HS-27A (cell line): ENCODE results near the gene GJB5.

Source experiments
- DNase-seq: peaks from one replicate; pipeline ENCODE4 v3.0.0-alpha.2; 2012; ENCODE audit warnings: low read depth, missing footprints

Gene GJB5

DNA sequence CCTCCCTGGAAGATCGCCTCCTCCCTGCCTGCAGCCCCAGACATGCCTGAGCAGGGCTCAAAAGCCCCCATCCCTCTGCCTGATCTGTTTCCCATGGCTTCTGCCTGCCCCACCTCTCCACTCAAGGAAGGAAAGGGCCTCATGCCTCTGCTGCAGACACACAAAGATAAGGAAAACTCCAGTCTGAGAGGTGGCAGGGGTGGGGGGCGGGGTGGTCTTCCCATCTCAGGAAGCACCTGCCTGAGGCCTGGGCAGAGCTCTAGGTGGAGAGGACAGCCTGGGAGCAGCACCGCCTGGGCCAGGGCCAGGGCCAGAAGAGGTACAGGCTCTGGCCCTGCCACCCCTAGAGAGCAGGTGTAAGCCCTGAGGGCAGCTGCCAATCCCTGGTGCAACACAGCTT, 22.1 kb downstream of the GJB5 start:
- DNase-seq, result no peak

DNA sequence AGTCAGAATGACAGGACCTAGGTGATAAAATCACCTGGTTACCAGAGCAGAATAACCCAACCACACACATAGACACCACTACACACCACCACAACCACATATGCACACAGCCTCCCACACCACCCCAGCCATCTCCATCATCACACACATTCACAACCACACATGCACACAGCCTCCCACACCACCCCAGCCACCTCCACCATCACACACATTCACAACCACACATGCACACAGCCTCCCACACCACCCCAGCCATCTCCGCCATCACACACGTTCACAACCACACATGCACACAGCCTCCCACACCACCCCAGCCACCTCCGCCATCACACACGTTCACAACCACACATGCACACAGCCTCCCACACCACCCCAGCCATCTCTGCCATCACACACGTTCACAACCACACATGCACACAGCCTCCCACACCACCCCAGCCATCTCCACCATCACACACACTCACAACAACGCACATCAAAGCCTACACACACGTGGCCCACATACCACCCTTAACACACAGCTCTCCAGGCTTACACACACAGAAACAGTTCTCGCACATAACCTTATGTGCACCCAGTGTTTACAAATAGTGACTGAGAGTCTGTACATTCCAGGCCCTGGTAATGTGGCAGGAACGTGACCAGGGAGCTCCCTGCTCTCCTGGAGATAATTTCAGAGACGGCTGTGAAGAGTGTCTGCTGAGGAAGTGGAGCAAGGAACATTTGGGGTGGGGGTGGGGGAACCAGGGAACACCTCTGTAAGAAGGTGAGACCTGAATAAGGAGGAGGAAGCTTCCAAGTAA, 22.9 kb downstream of the GJB5 start:
- no peak for DNase-seq

DNA sequence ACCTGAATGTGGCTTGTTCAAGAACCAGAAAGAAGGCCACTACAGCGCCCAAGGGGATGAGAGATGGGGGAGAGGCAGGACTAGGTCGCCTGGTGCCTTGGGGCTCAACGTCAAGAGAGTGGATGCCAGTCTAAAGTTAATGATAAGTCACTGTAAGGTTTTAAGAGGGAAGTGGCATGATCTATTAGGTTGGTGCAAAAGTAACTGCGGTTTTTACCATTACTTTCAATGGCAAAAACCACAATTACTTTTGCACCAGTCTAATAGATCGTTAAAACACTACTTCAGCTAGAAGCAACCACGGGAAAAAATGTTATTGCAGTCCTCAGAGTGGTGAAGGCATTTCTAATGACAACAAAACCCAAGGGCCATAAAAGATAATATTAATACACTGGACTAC, 23.5 kb downstream of the GJB5 start:
- DNase-seq, result no peak

DNA sequence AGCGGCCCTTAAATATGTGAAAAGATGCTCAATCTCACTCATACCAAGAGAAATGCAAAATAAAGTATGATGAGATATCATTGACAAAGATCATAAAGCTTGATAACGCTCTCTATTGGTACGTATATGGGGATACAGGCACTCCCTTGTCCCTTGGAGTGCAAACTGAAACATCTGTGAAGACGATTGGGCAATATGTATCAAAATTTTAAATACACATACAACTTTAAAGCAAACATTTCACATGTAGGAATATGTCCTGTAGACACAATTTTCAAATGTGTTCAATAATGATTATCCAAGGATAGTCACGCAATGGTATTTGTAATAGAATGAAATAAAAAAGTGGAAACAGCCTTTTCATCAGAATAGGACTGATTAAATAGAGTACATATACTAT, 24.2 kb downstream of the GJB5 start:
- no peak for DNase-seq

DNA sequence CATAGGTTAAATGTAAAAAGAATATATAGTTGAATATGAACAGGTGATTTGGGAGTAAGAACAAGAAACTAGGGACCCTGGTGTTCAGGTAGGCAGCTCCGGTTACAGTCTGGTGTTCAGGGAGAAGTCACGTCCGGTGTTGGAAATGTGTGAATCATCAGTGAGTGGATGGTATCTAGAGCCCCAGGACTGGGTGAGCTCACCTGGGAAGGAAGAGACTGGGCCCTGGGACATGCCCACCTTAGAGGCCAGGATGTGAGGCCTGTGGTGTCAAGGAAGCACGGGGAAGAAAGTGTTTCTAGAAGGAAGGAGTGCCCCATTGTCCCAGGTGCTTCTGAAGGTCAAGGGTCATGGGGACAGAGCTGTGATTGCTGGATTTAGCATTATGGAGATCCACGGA, 24.7 kb downstream of the GJB5 start:
- DNase-seq, result no peak

DNA sequence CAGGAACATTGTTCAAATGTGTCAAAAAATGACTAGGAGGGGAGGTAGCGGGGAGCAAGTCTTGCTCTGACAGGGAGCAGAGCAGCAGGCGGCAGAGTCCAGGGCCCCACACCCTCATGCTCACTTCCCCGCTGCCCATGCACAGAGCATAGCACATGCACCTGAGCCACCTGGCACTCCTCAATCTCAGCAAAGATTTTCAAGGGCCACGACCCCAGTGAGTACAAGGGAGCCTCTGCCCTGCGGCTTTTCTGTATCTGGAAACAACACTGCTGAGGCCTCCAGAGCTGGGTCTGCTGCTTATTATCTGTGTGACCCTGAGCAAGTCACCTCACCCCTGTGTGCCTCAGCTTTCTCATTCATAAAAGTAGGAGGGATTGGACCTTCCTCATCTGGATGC, 25.1 kb downstream of the GJB5 start:
- no peak for DNase-seq

DNA sequence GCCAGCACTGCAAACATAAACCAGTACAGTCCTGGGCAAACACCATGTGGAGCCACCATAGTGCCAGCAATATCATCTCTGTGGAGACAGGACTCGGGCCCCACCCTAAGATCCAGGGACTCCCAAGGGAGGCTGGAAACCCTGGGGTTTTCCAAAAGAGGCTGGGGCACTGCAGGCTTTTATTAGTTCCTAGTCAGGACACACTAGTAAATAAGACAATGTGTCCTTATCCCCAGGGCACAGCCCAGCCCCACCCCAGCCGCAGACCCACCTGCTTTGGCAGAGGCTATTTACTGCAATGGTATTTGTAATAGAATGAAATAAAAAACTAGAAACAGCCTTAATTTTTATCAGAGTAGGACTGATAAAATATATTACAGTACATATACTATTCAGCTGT, 25.7 kb downstream of the GJB5 start:
- DNase-seq, result no peak

DNA sequence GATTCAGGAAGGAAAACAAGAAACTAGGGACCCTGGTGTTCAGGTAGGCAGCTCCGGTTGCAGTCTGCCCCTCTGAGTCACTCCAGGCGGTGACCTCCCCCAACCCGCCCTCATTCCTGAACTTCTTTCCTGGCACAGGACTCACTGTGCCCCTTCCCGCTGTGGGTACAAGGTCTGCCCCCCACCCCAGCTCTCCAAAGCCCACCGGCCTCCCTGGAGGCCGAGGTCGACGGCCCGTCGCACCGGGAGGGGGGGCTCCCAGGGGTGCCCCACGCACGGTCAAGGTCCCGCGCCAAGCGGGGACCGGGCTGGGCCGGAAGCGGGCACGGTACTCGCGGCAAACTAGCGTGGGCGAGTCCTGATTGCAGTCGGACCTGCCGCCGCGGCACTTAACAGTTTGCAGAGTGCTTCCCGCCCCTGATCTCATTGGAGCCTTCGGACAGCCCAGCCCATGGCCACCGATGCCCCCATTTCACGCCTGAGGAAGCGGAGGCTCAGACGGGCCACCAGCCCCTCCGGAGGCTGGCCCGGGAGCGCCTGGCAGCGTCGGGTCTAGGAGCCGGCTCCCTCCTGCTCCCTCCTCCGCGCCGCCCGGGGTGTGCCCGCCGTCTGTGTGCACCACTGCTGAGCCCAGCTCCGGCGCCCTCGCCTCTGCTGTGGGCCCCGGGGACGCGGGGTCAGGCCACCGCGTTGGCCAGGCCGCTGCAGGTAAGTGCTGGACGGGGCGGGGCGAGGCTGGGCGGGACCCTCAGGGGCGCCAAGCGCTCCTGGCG, 26.4 kb downstream of the GJB5 start, which contains the start of gene GJB3:
Gene GJB3, plus strand, starts transcription at position 144 of the 773 bp plus-strand sequence. CDS start 3,549 bp downstream, outside the sequence.
- DNase-seq, result no peak

DNA sequence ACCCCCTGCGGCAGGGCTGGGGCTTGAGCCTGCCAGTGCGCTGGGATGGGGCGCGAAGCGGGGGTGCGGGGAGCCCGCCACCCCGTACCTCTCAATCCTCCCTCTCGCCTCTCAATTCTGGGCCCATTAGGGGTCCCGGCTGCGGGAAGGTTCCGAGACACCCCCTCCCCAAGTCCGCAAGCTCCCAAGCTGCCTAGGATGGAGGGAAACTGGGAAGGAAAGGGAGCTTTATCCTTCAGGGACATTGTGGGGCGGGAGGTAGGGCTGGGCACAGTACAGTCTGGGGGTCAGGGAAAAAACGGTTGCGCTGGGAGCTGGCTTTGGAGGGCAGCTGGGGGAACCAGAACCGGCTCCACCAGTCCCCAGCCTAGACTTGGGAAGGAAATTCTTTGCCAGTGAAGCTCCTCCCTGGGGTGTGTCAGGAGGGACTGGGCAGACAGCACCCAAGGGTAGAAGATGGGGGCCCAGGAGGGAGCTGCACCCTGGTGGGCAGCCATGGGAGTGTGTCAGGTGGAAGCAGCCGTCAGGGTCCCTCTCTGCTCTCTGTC, 27.1 kb downstream of the GJB5 start:
- DNase-seq, result no peak

DNA sequence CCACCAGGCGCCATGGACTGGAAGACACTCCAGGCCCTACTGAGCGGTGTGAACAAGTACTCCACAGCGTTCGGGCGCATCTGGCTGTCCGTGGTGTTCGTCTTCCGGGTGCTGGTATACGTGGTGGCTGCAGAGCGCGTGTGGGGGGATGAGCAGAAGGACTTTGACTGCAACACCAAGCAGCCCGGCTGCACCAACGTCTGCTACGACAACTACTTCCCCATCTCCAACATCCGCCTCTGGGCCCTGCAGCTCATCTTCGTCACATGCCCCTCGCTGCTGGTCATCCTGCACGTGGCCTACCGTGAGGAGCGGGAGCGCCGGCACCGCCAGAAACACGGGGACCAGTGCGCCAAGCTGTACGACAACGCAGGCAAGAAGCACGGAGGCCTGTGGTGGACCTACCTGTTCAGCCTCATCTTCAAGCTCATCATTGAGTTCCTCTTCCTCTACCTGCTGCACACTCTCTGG, 29.9 kb downstream of the GJB5 start:
- DNase-seq, result no peak

DNA sequence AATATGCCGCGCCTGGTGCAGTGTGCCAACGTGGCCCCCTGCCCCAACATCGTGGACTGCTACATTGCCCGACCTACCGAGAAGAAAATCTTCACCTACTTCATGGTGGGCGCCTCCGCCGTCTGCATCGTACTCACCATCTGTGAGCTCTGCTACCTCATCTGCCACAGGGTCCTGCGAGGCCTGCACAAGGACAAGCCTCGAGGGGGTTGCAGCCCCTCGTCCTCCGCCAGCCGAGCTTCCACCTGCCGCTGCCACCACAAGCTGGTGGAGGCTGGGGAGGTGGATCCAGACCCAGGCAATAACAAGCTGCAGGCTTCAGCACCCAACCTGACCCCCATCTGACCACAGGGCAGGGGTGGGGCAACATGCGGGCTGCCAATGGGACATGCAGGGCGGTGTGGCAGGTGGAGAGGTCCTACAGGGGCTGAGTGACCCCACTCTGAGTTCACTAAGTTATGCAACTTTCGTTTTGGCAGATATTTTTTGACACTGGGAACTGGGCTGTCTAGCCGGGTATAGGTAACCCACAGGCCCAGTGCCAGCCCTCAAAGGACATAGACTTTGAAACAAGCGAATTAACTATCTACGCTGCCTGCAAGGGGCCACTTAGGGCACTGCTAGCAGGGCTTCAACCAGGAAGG, 30.5 kb downstream of the GJB5 start:
- DNase-seq, result no peak

DNA sequence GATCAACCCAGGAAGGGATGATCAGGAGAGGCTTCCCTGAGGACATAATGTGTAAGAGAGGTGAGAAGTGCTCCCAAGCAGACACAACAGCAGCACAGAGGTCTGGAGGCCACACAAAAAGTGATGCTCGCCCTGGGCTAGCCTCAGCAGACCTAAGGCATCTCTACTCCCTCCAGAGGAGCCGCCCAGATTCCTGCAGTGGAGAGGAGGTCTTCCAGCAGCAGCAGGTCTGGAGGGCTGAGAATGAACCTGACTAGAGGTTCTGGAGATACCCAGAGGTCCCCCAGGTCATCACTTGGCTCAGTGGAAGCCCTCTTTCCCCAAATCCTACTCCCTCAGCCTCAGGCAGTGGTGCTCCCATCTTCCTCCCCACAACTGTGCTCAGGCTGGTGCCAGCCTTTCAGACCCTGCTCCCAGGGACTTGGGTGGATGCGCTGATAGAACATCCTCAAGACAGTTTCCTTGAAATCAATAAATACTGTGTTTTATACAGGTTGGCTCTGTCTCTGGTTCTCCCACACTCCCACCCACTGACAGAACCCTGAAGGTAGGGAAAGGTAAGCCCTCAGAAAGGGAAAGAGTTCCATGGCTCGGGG, 31.1 kb downstream of the GJB5 start:
- DNase-seq, result no peak

DNA sequence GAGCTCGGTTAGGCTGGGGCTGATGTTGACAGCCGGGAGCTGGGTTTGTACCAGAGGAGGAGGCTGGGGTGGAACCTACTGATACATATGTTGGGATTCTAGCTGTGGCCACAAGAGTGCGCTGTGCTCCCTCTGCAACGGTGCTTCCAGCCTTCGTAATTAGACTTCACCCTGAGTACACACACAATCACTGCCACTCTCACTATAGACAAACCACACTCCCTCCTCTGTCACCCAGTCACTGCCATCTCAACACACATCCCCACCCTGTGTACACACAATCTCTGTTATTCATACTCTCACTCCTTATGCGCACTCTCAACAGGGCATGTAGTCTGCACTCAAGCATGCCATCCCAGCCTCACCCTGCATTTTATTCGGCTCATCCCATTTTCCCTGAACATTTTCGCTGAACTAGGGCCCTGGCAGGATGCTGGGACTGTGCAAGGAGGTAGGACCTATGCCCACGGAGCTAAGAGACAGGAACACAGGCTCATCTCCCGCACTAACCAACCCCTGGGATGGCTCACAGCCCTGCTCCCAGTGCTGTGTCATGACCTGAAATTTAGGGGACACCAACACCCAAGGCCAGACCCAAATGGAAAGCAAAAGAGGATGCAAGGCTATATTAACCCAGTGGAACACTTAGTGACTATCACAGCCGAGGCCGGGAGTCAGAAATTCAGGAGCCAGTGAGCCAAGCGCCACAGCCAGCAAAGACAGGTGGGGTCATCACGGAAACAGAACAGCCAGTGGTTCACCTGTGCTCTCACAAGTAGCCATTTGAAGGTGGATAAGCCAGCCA, 31.9 kb downstream of the GJB5 start:
- no peak for DNase-seq

DNA sequence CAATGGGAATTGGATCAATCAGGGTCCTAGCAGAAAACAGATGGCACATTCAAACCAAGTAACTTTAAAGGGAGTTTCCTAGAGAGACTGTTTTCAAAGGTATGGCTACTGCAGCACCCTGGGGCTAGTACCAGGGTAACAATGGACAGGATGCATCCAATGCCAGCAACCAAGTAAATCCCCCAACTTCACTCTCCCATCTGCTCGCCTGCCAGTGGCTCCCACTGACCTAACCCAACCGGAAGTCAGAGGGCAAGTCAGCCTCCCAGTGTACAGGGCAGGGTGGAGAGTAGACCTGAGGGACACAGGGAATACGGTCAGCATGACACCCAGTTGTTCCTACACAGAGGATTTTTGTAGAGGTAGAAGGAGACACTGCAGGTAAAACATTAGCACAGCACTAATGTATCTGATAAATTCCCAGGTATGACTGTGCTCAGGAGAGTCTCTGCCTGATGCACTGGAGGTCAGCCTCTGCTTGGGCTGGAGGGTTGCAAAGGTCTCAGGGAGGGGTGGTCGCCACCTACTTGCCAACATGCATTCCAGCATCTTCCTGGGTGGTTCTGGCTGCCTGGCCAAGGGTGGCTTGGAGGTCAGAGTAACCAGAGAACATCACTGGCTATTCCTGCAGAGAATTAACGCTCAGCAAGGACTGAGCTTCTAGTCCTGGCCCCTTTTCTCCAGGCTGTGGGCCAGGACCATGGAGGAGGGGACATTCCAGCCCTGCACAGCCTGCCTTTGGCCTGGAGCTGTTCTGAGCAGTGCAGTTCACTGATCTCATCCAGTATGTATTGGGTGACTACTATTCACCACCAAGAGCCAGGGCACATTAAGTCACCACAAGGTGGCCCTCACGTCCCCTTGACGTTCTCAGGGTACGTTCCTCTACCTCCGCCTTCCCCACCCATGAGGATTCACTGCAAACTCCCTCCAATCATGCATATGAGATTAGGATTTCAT, 32.9 kb downstream of the GJB5 start:
- no peak for DNase-seq

DNA sequence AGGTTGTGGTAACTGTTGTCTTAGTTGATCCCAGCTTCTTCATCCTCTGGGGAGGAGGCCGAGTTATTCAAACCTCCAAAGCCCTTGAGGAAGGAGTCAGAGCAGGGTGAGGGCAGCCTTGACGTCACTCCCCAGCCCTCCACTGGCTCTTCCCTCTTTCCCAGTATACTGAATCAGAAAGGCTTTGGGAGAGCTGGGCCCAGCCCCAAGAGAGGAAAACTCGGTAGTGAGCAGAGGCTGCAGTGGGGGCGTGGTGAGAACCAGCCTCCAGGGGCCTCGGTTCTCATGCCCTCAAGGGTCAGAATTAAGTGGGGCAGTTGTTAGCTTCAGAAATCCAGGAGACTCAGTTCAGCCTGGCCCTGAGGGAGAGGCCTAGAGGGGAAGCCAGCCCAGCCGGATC, 36.1 kb downstream of the GJB5 start:
- no peak for DNase-seq

DNA sequence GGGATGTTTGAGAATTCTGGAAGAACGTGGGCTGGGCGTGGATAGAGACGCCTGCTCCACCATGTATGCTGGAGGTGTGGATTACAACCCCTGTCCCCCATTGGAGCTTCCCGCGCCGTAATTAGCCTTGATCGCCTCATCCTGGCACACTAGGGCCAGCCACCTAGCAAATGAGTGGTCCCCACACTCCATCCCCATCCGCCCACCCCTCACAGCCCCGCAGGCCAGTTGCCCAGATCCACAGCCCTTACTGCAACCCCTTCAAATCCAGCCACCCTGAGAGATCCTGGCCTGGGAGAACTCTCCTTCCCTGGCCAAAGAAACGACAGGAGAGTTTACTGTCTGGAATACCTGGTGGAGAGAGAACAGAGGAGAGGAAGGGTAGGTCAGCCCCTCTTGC, 37.6 kb downstream of the GJB5 start:
- DNase-seq, result no peak

DNA sequence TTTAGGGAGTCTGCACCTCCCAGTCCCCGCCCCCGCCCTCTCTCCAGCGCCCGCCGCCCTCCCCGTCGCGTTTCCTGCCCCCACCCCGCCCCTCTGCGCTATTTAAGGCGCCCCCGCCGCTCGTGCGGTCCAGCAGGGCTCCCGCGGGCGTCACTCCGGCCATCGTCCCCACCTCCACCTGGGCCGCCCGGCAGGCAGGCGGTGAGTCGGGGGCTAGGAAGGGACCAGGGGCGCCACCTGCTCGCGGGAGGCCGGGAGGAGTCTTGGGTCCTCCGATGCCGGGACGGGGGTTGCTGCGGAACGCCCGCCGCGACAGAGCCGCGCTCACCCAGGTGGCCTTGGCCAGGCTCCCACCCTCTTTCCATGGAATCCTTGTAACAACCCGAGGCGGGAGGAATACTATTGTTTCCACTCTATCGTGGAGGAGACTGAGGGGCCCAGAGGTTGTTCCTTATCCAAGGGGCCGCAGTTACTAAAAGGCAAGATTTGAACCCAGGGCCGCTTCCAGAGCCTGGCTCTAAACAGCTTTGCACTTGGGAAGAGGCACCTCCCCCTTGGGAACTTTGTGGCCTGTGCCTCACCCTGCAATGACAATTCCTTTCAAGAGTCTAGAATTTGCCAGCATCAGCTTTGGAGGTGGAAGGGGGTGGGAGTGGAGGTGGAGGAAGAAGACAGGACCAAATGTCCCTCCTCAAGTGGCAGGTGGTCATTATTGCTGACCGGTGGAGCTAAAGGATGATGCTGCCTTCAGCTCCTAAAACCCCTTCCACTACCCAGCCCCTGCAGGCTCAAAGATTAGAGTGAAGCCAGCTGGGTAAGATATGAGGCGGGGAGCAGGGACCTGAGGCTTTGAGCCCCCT, 38.3 kb downstream of the GJB5 start, which contains the start of gene GJA4:
Gene GJA4, plus strand, starts transcription at position 132 of the 860 bp plus-strand sequence. CDS start 1,215 bp downstream, outside the sequence.
- no peak for DNase-seq

DNA sequence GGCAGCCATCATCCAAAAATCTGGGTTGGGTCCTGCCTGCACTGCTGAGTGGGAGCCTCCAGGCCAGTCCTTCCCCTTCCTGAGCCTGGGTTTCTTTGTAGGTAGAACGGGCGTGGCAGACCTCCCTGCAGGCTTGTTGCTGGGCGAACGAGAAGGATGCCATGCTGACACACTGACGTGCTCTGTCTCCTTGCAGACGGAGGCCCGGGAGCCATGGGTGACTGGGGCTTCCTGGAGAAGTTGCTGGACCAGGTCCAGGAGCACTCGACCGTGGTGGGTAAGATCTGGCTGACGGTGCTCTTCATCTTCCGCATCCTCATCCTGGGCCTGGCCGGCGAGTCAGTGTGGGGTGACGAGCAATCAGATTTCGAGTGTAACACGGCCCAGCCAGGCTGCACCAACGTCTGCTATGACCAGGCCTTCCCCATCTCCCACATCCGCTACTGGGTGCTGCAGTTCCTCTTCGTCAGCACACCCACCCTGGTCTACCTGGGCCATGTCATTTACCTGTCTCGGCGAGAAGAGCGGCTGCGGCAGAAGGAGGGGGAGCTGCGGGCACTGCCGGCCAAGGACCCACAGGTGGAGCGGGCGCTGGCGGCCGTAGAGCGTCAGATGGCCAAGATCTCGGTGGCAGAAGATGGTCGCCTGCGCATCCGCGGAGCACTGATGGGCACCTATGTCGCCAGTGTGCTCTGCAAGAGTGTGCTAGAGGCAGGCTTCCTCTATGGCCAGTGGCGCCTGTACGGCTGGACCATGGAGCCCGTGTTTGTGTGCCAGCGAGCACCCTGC, 39.3 kb downstream of the GJB5 start:
- DNase-seq, result no peak
